Measurements from ENCODE around the gene CACNA1F. TPM values are rescaled to one million over a fixed set of nuclear protein-coding genes. Genes with fewer than 3 reads are reported as not detected.

The CACNA1F gene
- total RNA-seq, 1 experiment from 2014 or later, result 0.05 TPM

- ChIA-PET CTCF (no interaction called here), POLR2A (no interaction called here)
- no peaks in the 10 kb centered on the region for H3K27me3 ChIP-seq (replicated peaks; ENCODE audit: control insufficient read depth, insufficient read depth, low read length)
- no peak for DNase-seq
- no peaks in the 10 kb centered on the region for H3K4me1 Mint-ChIP-seq (ENCODE audit: low read depth, unreplicated experiment)
- no peaks in the 10 kb centered on the region for H3K9me3 ChIP-seq
- intact Hi-C loops (cut with micrococcal nuclease; ENCODE audit: unreplicated experiment), result no loop called here
- H3K36me3 Mint-ChIP-seq (ENCODE audit: insufficient read depth, unreplicated experiment), result no peaks in the 10 kb centered on the region
- H3K4me3 ChIP-seq (ENCODE audit: low read depth, low read length), result no peak overlapping the region
- peaks cover 2% of the 10 kb centered on the region for H3K27me3 Mint-ChIP-seq (ENCODE audit: insufficient read depth, unreplicated experiment)
- no peak overlapping the region for H3K27ac Mint-ChIP-seq (ENCODE audit: unreplicated experiment)
- H3K4me1 ChIP-seq, result no peaks in the 10 kb centered on the region
- no peak for TF ChIP-seq CTCF (IDR thresholded peaks at IDR 0.05; ENCODE audit: insufficient read depth in 1 of 2, low read depth in 1 of 2, low read length in 1 of 2, severe bottlenecking in 1 of 2, unreplicated experiment in 1 of 2)
- H3K36me3 ChIP-seq (ENCODE audit: control insufficient read depth, insufficient read depth, low read length), result no peaks in the 10 kb centered on the region
- no TSS peak for BruUV-seq (replicated peaks)
- no peaks in the 10 kb centered on the region for H3K9me3 Mint-ChIP-seq (ENCODE audit: unreplicated experiment)
- no peak overlapping the region for H3K4me3 Mint-ChIP-seq (ENCODE audit: unreplicated experiment)
Observed at GRCh38 chrX:49212861-49213260, 20.3 kb downstream of the CACNA1F start.

- ChIA-PET POLR2A (no interaction called here), CTCF (no interaction called here)
- H3K4me1 Mint-ChIP-seq (ENCODE audit: low read depth, unreplicated experiment), result no peaks in the 10 kb centered on the region
- H3K4me1 ChIP-seq, result no peaks in the 10 kb centered on the region
- no peaks in the 10 kb centered on the region for H3K9me3 Mint-ChIP-seq (ENCODE audit: unreplicated experiment)
- no peaks in the 10 kb centered on the region for H3K27me3 ChIP-seq (replicated peaks; ENCODE audit: control insufficient read depth, insufficient read depth, low read length)
- H3K4me3 ChIP-seq (ENCODE audit: low read depth, low read length), result no peak overlapping the region
- BruUV-seq (replicated peaks), result no TSS peak
- DNase-seq, result no peak
- intact Hi-C loops (cut with micrococcal nuclease; ENCODE audit: unreplicated experiment), result no loop called here
- H3K4me3 Mint-ChIP-seq (ENCODE audit: unreplicated experiment), result no peak overlapping the region
- peaks cover 2% of the 10 kb centered on the region for H3K27me3 Mint-ChIP-seq (ENCODE audit: insufficient read depth, unreplicated experiment)
- no peaks in the 10 kb centered on the region for H3K9me3 ChIP-seq
- TF ChIP-seq CTCF (IDR thresholded peaks at IDR 0.05; ENCODE audit: insufficient read depth in 1 of 2, low read depth in 1 of 2, low read length in 1 of 2, severe bottlenecking in 1 of 2, unreplicated experiment in 1 of 2), result no peak
- H3K36me3 Mint-ChIP-seq (ENCODE audit: insufficient read depth, unreplicated experiment), result no peaks in the 10 kb centered on the region
- no peaks in the 10 kb centered on the region for H3K36me3 ChIP-seq (ENCODE audit: control insufficient read depth, insufficient read depth, low read length)
- H3K27ac Mint-ChIP-seq (ENCODE audit: unreplicated experiment), result no peak overlapping the region
Observed at GRCh38 chrX:49212209-49212608, 20.9 kb downstream of the CACNA1F start.

GRCh38 chrX:49211074-49211473 lies 22.1 kb downstream of the CACNA1F start:
- intact Hi-C loops (cut with micrococcal nuclease; ENCODE audit: unreplicated experiment), result no loop called here
- Histone ChIP-seq H3K4me3 (ENCODE audit: low read depth, low read length) (no peak overlapping the region), H3K4me1 (no peaks in the 10 kb centered on the region), H3K9me3 (no peaks in the 10 kb centered on the region), H3K27me3 (replicated peaks; ENCODE audit: control insufficient read depth, insufficient read depth, low read length) (no peaks in the 10 kb centered on the region), H3K36me3 (ENCODE audit: control insufficient read depth, insufficient read depth, low read length) (no peaks in the 10 kb centered on the region)
- H3K4me3 Mint-ChIP-seq (ENCODE audit: unreplicated experiment), result no peak overlapping the region
- no TSS peak for BruUV-seq (replicated peaks)
- no peaks in the 10 kb centered on the region for H3K9me3 Mint-ChIP-seq (ENCODE audit: unreplicated experiment)
- TF ChIP-seq CTCF (IDR thresholded peaks at IDR 0.05; ENCODE audit: insufficient read depth in 1 of 2, low read depth in 1 of 2, low read length in 1 of 2, severe bottlenecking in 1 of 2, unreplicated experiment in 1 of 2), result no peak
- no peak for DNase-seq
- ChIA-PET POLR2A (no interaction called here), CTCF (no interaction called here)
- H3K4me1 Mint-ChIP-seq (ENCODE audit: low read depth, unreplicated experiment), result no peaks in the 10 kb centered on the region
- no peaks in the 10 kb centered on the region for H3K36me3 Mint-ChIP-seq (ENCODE audit: insufficient read depth, unreplicated experiment)
- no peaks in the 10 kb centered on the region for H3K27me3 Mint-ChIP-seq (ENCODE audit: insufficient read depth, unreplicated experiment)
- no peak overlapping the region for H3K27ac Mint-ChIP-seq (ENCODE audit: unreplicated experiment)
